ENCODE measurements around the gene HSPA12B.

The HSPA12B gene

GRCh38 chr20:3732327-3733118, at the start of gene HSPA12B:
Gene HSPA12B, plus strand, starts transcription at chr20:3732685. Its CDS starts 5,990 bp downstream, at chr20:3738675.
- Histone ChIP-seq H3K36me3 (ENCODE audit: control insufficient read depth in 2 of 2, insufficient read depth in 2 of 2, low read length in 2 of 2) (no peaks in the 10 kb centered on the region), H3K27ac (ENCODE audit: low read depth in 2 of 2, low read length in 2 of 2) (no peak within 1 kb of the TSS), H3K4me3 (ENCODE audit: low read length in 2 of 2) (peak within 1 kb of the TSS; percentile 31 to 45), H3K9me3 (ENCODE audit: control insufficient read depth in 2 of 2, low read length in 2 of 2) (no peaks in the 10 kb centered on the region), H3K4me1 (ENCODE audit: control insufficient read depth in 2 of 2, insufficient read depth in 2 of 2, low read length in 2 of 2) (peaks cover 2 to 19% of the 10 kb centered on the region in 2 donors), H3K27me3 (ENCODE audit: control insufficient read depth in 2 of 2, insufficient read depth in 2 of 2, low read length in 2 of 2) (peaks cover 14 to 18% of the 10 kb centered on the region in 2 donors), H3K9ac (ENCODE audit: low read depth in 1 of 2, low read length in 2 of 2) (no peak within 1 kb of the TSS)

GRCh38 chr20:3685341-3685740, 47.1 kb upstream of the HSPA12B start:
- Histone ChIP-seq H3K36me3 (ENCODE audit: control insufficient read depth in 2 of 2, insufficient read depth in 2 of 2, low read length in 2 of 2) (no peaks in the 10 kb centered on the region), H3K27ac (ENCODE audit: low read depth in 2 of 2, low read length in 2 of 2) (no peak overlapping the region), H3K9me3 (ENCODE audit: control insufficient read depth in 2 of 2, low read length in 2 of 2) (no peaks in the 10 kb centered on the region), H3K9ac (ENCODE audit: low read depth in 1 of 2, low read length in 2 of 2) (no peak overlapping the region), H3K4me1 (ENCODE audit: control insufficient read depth in 2 of 2, insufficient read depth in 2 of 2, low read length in 2 of 2) (peaks cover 7 to 8% of the 10 kb centered on the region in 2 donors), H3K27me3 (ENCODE audit: control insufficient read depth in 2 of 2, insufficient read depth in 2 of 2, low read length in 2 of 2) (peaks cover 8 to 14% of the 10 kb centered on the region in 2 donors), H3K4me3 (ENCODE audit: low read length in 2 of 2) (no peak overlapping the region)

GRCh38 chr20:3686421-3686820, 46.1 kb upstream of the HSPA12B start:
- Histone ChIP-seq H3K9me3 (ENCODE audit: control insufficient read depth in 2 of 2, low read length in 2 of 2) (no peaks in the 10 kb centered on the region), H3K4me1 (ENCODE audit: control insufficient read depth in 2 of 2, insufficient read depth in 2 of 2, low read length in 2 of 2) (peaks cover 7 to 8% of the 10 kb centered on the region in 2 donors), H3K27me3 (ENCODE audit: control insufficient read depth in 2 of 2, insufficient read depth in 2 of 2, low read length in 2 of 2) (peaks cover 4% of the 10 kb centered on the region in 2 donors), H3K36me3 (ENCODE audit: control insufficient read depth in 2 of 2, insufficient read depth in 2 of 2, low read length in 2 of 2) (no peaks in the 10 kb centered on the region), H3K9ac (ENCODE audit: low read depth in 1 of 2, low read length in 2 of 2) (no peak overlapping the region), H3K27ac (ENCODE audit: low read depth in 2 of 2, low read length in 2 of 2) (peak overlapping the region; percentile 41 to 44), H3K4me3 (ENCODE audit: low read length in 2 of 2) (no peak overlapping the region)

GRCh38 chr20:3686867-3687321, 45.6 kb upstream of the HSPA12B start:
- Histone ChIP-seq H3K4me3 (ENCODE audit: low read length in 2 of 2) (no peak overlapping the region), H3K36me3 (ENCODE audit: control insufficient read depth in 2 of 2, insufficient read depth in 2 of 2, low read length in 2 of 2) (no peaks in the 10 kb centered on the region), H3K9me3 (ENCODE audit: control insufficient read depth in 2 of 2, low read length in 2 of 2) (no peaks in the 10 kb centered on the region), H3K27ac (ENCODE audit: low read depth in 2 of 2, low read length in 2 of 2) (peak overlapping the region; percentile 18 to 52), H3K27me3 (ENCODE audit: control insufficient read depth in 2 of 2, insufficient read depth in 2 of 2, low read length in 2 of 2) (peaks cover 4% of the 10 kb centered on the region in 2 donors), H3K9ac (ENCODE audit: low read depth in 1 of 2, low read length in 2 of 2) (no peak overlapping the region), H3K4me1 (ENCODE audit: control insufficient read depth in 2 of 2, insufficient read depth in 2 of 2, low read length in 2 of 2) (peaks cover 7 to 8% of the 10 kb centered on the region in 2 donors)

GRCh38 chr20:3687655-3688054, 44.8 kb upstream of the HSPA12B start:
- no peaks in the 10 kb centered on the region for H3K36me3 ChIP-seq (ENCODE audit: control insufficient read depth in 2 of 2, insufficient read depth in 2 of 2, low read length in 2 of 2)
- no peaks in the 10 kb centered on the region for H3K9me3 ChIP-seq (ENCODE audit: control insufficient read depth in 2 of 2, low read length in 2 of 2)
- no peak overlapping the region for H3K4me3 ChIP-seq (ENCODE audit: low read length in 2 of 2)
- H3K4me1 ChIP-seq (ENCODE audit: control insufficient read depth in 2 of 2, insufficient read depth in 2 of 2, low read length in 2 of 2): peaks cover 7 to 8% of the 10 kb centered on the region in 2 donors
- H3K27ac ChIP-seq (ENCODE audit: low read depth in 2 of 2, low read length in 2 of 2): peak overlapping the region; percentile 18 to 52
- no peak overlapping the region for H3K9ac ChIP-seq (ENCODE audit: low read depth in 1 of 2, low read length in 2 of 2)
- H3K27me3 ChIP-seq (ENCODE audit: control insufficient read depth in 2 of 2, insufficient read depth in 2 of 2, low read length in 2 of 2): no peaks in the 10 kb centered on the region

GRCh38 chr20:3689978-3690377, 42.5 kb upstream of the HSPA12B start:
- Histone ChIP-seq H3K27ac (ENCODE audit: low read depth in 2 of 2, low read length in 2 of 2) (no peak overlapping the region), H3K27me3 (ENCODE audit: control insufficient read depth in 2 of 2, insufficient read depth in 2 of 2, low read length in 2 of 2) (no peaks in the 10 kb centered on the region), H3K9ac (ENCODE audit: low read depth in 1 of 2, low read length in 2 of 2) (no peak overlapping the region), H3K9me3 (ENCODE audit: control insufficient read depth in 2 of 2, low read length in 2 of 2) (no peaks in the 10 kb centered on the region), H3K4me3 (ENCODE audit: low read length in 2 of 2) (no peak overlapping the region), H3K4me1 (ENCODE audit: control insufficient read depth in 2 of 2, insufficient read depth in 2 of 2, low read length in 2 of 2) (peaks cover 7 to 8% of the 10 kb centered on the region in 2 donors), H3K36me3 (ENCODE audit: control insufficient read depth in 2 of 2, insufficient read depth in 2 of 2, low read length in 2 of 2) (no peaks in the 10 kb centered on the region)

GRCh38 chr20:3690413-3690812, 42.1 kb upstream of the HSPA12B start:
- Histone ChIP-seq H3K36me3 (ENCODE audit: control insufficient read depth in 2 of 2, insufficient read depth in 2 of 2, low read length in 2 of 2) (no peaks in the 10 kb centered on the region), H3K4me1 (ENCODE audit: control insufficient read depth in 2 of 2, insufficient read depth in 2 of 2, low read length in 2 of 2) (peaks cover 7 to 8% of the 10 kb centered on the region in 2 donors), H3K9me3 (ENCODE audit: control insufficient read depth in 2 of 2, low read length in 2 of 2) (no peaks in the 10 kb centered on the region), H3K27ac (ENCODE audit: low read depth in 2 of 2, low read length in 2 of 2) (no peak overlapping the region), H3K9ac (ENCODE audit: low read depth in 1 of 2, low read length in 2 of 2) (no peak overlapping the region), H3K27me3 (ENCODE audit: control insufficient read depth in 2 of 2, insufficient read depth in 2 of 2, low read length in 2 of 2) (no peaks in the 10 kb centered on the region), H3K4me3 (ENCODE audit: low read length in 2 of 2) (no peak overlapping the region)

GRCh38 chr20:3691306-3691705, 41.2 kb upstream of the HSPA12B start:
- no peaks in the 10 kb centered on the region for H3K9me3 ChIP-seq (ENCODE audit: control insufficient read depth in 2 of 2, low read length in 2 of 2)
- no peak overlapping the region for H3K9ac ChIP-seq (ENCODE audit: low read depth in 1 of 2, low read length in 2 of 2)
- no peaks in the 10 kb centered on the region for H3K27me3 ChIP-seq (ENCODE audit: control insufficient read depth in 2 of 2, insufficient read depth in 2 of 2, low read length in 2 of 2)
- H3K4me1 ChIP-seq (ENCODE audit: control insufficient read depth in 2 of 2, insufficient read depth in 2 of 2, low read length in 2 of 2): peaks cover 7 to 8% of the 10 kb centered on the region in 2 donors
- no peak overlapping the region for H3K27ac ChIP-seq (ENCODE audit: low read depth in 2 of 2, low read length in 2 of 2)
- H3K4me3 ChIP-seq (ENCODE audit: low read length in 2 of 2): no peak overlapping the region
- H3K36me3 ChIP-seq (ENCODE audit: control insufficient read depth in 2 of 2, insufficient read depth in 2 of 2, low read length in 2 of 2): no peaks in the 10 kb centered on the region

GRCh38 chr20:3691897-3692296, 40.6 kb upstream of the HSPA12B start:
- Histone ChIP-seq H3K4me1 (ENCODE audit: control insufficient read depth in 2 of 2, insufficient read depth in 2 of 2, low read length in 2 of 2) (peaks cover 4% of the 10 kb centered on the region in 2 donors), H3K9me3 (ENCODE audit: control insufficient read depth in 2 of 2, low read length in 2 of 2) (no peaks in the 10 kb centered on the region), H3K27ac (ENCODE audit: low read depth in 2 of 2, low read length in 2 of 2) (no peak overlapping the region), H3K36me3 (ENCODE audit: control insufficient read depth in 2 of 2, insufficient read depth in 2 of 2, low read length in 2 of 2) (no peaks in the 10 kb centered on the region), H3K9ac (ENCODE audit: low read depth in 1 of 2, low read length in 2 of 2) (no peak overlapping the region), H3K27me3 (ENCODE audit: control insufficient read depth in 2 of 2, insufficient read depth in 2 of 2, low read length in 2 of 2) (no peaks in the 10 kb centered on the region), H3K4me3 (ENCODE audit: low read length in 2 of 2) (no peak overlapping the region)

GRCh38 chr20:3692706-3693294, 39.7 kb upstream of the HSPA12B start:
- no peaks in the 10 kb centered on the region for H3K27me3 ChIP-seq (ENCODE audit: control insufficient read depth in 2 of 2, insufficient read depth in 2 of 2, low read length in 2 of 2)
- H3K36me3 ChIP-seq (ENCODE audit: control insufficient read depth in 2 of 2, insufficient read depth in 2 of 2, low read length in 2 of 2): no peaks in the 10 kb centered on the region
- H3K4me1 ChIP-seq (ENCODE audit: control insufficient read depth in 2 of 2, insufficient read depth in 2 of 2, low read length in 2 of 2): no peaks in the 10 kb centered on the region
- no peak overlapping the region for H3K27ac ChIP-seq (ENCODE audit: low read depth in 2 of 2, low read length in 2 of 2)
- H3K9ac ChIP-seq (ENCODE audit: low read depth in 1 of 2, low read length in 2 of 2): no peak overlapping the region
- no peak overlapping the region for H3K4me3 ChIP-seq (ENCODE audit: low read length in 2 of 2)
- H3K9me3 ChIP-seq (ENCODE audit: control insufficient read depth in 2 of 2, low read length in 2 of 2): no peaks in the 10 kb centered on the region
